H9 (cell line): ENCODE data around the gene PAK1. TPM values are rescaled to one million over a fixed set of nuclear protein-coding genes. Genes with fewer than 3 reads are reported as not detected.

Experiments
- DNase-seq: peaks from one replicate; pipeline ENCODE4 v3.0.0-alpha.2; 2017
- H2AFZ ChIP-seq: one replicate; pipeline ENCODE4 v1.6.1; 2013; ENCODE audit warnings: mild to moderate bottlenecking, low read length, control low read depth, moderate library complexity
- H2AK5ac ChIP-seq: 2 replicates; pipeline ENCODE4 v1.6.1; 2013; ENCODE audit warnings: low read length, control low read depth, mixed read lengths; ENCODE audit not compliant: insufficient read length
- H2BK120ac ChIP-seq: one replicate; pipeline ENCODE4 v1.6.1; 2013; ENCODE audit warnings: low read depth, mild to moderate bottlenecking, low read length, control low read depth, inconsistent platforms; ENCODE audit not compliant: poor library complexity, severe bottlenecking
- H2BK12ac ChIP-seq: 2 replicates; pipeline ENCODE4 v1.6.1; 2013; ENCODE audit warnings: low read length, control low read depth, mixed read lengths, low read depth; ENCODE audit not compliant: insufficient read length
- H2BK15ac ChIP-seq: 2 replicates; pipeline ENCODE4 v1.6.1; 2013; ENCODE audit warnings: low read depth, low read length, control low read depth
- H2BK20ac ChIP-seq: one replicate; pipeline ENCODE4 v1.6.1; 2013; ENCODE audit warnings: low read depth, mild to moderate bottlenecking, low read length, control low read depth, inconsistent platforms; ENCODE audit not compliant: poor library complexity, severe bottlenecking
- H2BK5ac ChIP-seq: 2 replicates; pipeline ENCODE4 v1.6.1; 2013; ENCODE audit warnings: low read length, control low read depth, mixed read lengths; ENCODE audit not compliant: insufficient read length
- H3K14ac ChIP-seq: 2 replicates; pipeline ENCODE4 v1.6.1; 2013; ENCODE audit warnings: low read length, control low read depth; ENCODE audit not compliant: insufficient read depth
- H3K18ac ChIP-seq: 2 replicates; pipeline ENCODE4 v1.6.1; 2013; ENCODE audit warnings: low read depth, mild to moderate bottlenecking, mixed read lengths, low read length, control low read depth; ENCODE audit not compliant: insufficient read length
- H3K23ac ChIP-seq: 2 replicates; pipeline ENCODE4 v1.6.1; 2013; ENCODE audit warnings: low read length, control low read depth, mixed read lengths, low read depth; ENCODE audit not compliant: insufficient read length
- H3K23me2 ChIP-seq: 2 replicates; pipeline ENCODE4 v1.6.1; 2013; ENCODE audit warnings: low read depth, mild to moderate bottlenecking, mixed read lengths, low read length, control low read depth; ENCODE audit not compliant: insufficient read length, poor library complexity, severe bottlenecking
- H3K27ac ChIP-seq: 2 replicates; pipeline ENCODE4 v1.5.1; 2013; ENCODE audit warnings: low read length, control low read depth, mixed read lengths, low read depth; ENCODE audit not compliant: insufficient read length
- H3K27me3 ChIP-seq: 2 replicates; pipeline ENCODE4 v1.6.1; 2013; ENCODE audit warnings: low read length, control low read depth, inconsistent platforms; ENCODE audit not compliant: insufficient read depth
- H3K4ac ChIP-seq: 2 replicates; pipeline ENCODE4 v1.6.1; 2013; ENCODE audit warnings: low read depth, mild to moderate bottlenecking, control low read depth, inconsistent platforms, low read length, moderate library complexity
- H3K4me1 ChIP-seq: 2 replicates; pipeline ENCODE4 v1.6.1; 2013; ENCODE audit warnings: low read length, control low read depth, inconsistent platforms; ENCODE audit not compliant: insufficient read depth
- H3K4me2 ChIP-seq: 2 replicates; pipeline ENCODE4 v1.6.1; 2013; ENCODE audit warnings: low read length, control low read depth, mixed read lengths; ENCODE audit not compliant: insufficient read length, insufficient read depth
- H3K56ac ChIP-seq: 2 replicates; pipeline ENCODE4 v1.6.1; 2013; ENCODE audit warnings: low read depth, mild to moderate bottlenecking, mixed read lengths, low read length, control low read depth; ENCODE audit not compliant: insufficient read length
- H3K79me1 ChIP-seq: 2 replicates; pipeline ENCODE4 v1.6.1; 2013; ENCODE audit warnings: low read depth, mild to moderate bottlenecking, moderate library complexity, low read length, control low read depth, inconsistent platforms; ENCODE audit not compliant: insufficient read depth, poor library complexity, severe bottlenecking
- H3K79me2 ChIP-seq: 2 replicates; pipeline ENCODE4 v1.6.1; 2013; ENCODE audit warnings: low read length, control low read depth, inconsistent platforms; ENCODE audit not compliant: insufficient read depth
- H3K9ac ChIP-seq: 2 replicates; pipeline ENCODE4 v1.6.1; 2013; ENCODE audit warnings: low read length, control low read depth, mixed read lengths; ENCODE audit not compliant: insufficient read length; ENCODE audit errors: extremely low read depth
- H3K9me3 ChIP-seq: one replicate; pipeline ENCODE4 v1.6.1; 2013; ENCODE audit warnings: low read depth, low read length, inconsistent platforms; ENCODE audit not compliant: control insufficient read depth
- H3T11ph ChIP-seq: one replicate; pipeline ENCODE4 v1.6.1; 2013; ENCODE audit warnings: mild to moderate bottlenecking, low read length, control low read depth, inconsistent platforms
- H4K20me1 ChIP-seq: one replicate; pipeline ENCODE4 v1.6.1; 2013; ENCODE audit not compliant: control insufficient read depth, insufficient read length, insufficient read depth
- H4K5ac ChIP-seq: 2 replicates; pipeline ENCODE4 v1.6.1; 2013; ENCODE audit warnings: low read depth, mild to moderate bottlenecking, mixed read lengths, low read length, control low read depth; ENCODE audit not compliant: insufficient read length
- H4K8ac ChIP-seq: replicated peaks from 2 replicates; pipeline ENCODE4 v1.6.1; 2013; ENCODE audit warnings: low read length, control low read depth, mixed read lengths, low read depth; ENCODE audit not compliant: insufficient read length
- H4K91ac ChIP-seq: 2 replicates; pipeline ENCODE4 v1.6.1; 2013; ENCODE audit warnings: low read depth, mild to moderate bottlenecking, moderate library complexity, mixed read lengths, low read length, control low read depth; ENCODE audit not compliant: insufficient read length
- H3K27ac Mint-ChIP-seq, 3 experiments: 2 replicates in 2 of 3; 3 replicates in 1 of 3; pipeline ENCODE4 v1.8.0; 2020 to 2021; ENCODE audit warnings: mixed read lengths in 3 of 3, mild to moderate bottlenecking in 1 of 3, moderate library complexity in 1 of 3
- H3K27me3 Mint-ChIP-seq: 2 replicates; pipeline ENCODE4 v1.8.0; 2021; ENCODE audit warnings: low read depth, mild to moderate bottlenecking, moderate library complexity, mixed read lengths
- H3K36me3 Mint-ChIP-seq, 3 experiments: 2 replicates in 2 of 3; 3 replicates in 1 of 3; pipeline ENCODE4 v1.8.0; 2020 to 2021; ENCODE audit warnings: low read depth in 3 of 3, mixed read lengths in 3 of 3; ENCODE audit not compliant: insufficient read depth in 1 of 3
- H3K4me1 Mint-ChIP-seq, 2 experiments: 2 replicates each; pipeline ENCODE4 v1.8.0; 2020; ENCODE audit warnings: mixed read lengths in 2 of 2
- H3K4me3 Mint-ChIP-seq, 2 experiments: 2 replicates in 1 of 2; 3 replicates in 1 of 2; pipeline ENCODE4 v1.8.0; 2020 to 2021; ENCODE audit warnings: mild to moderate bottlenecking in 2 of 2, mixed read lengths in 2 of 2, moderate library complexity in 1 of 2
- H3K9me3 Mint-ChIP-seq, 2 experiments: 2 replicates in 1 of 2; 3 replicates in 1 of 2; pipeline ENCODE4 v1.8.0; 2020; ENCODE audit warnings: mild to moderate bottlenecking in 2 of 2, mixed read lengths in 2 of 2, moderate library complexity in 1 of 2
- CTCF ChIP-seq: fragments of 200-600 bp; sonication (generic); conservative IDR thresholded peaks from 3 replicates; pipeline ENCODE4 v1.8.0; 2021; ENCODE audit warnings: antibody characterized with exemption, mild to moderate bottlenecking
- WGBS: extraction: QIAGEN DNeasy Blood & Tissue Kit; methylation state at CpG from one replicate; pipeline ENCODE4 v1.1.7; 2013; ENCODE audit warnings: missing lambda C conversion rate, low lambda C conversion rate, mixed read lengths; ENCODE audit not compliant: insufficient read length; ENCODE audit errors: extremely low coverage; 5-methylcytosine and 5-hydroxymethylcytosine counted together
- total RNA-seq: library from RNA; stranded (reverse); gene quantifications from 2 replicates; pipeline ENCODE4 v1.2.1, GENCODE V29; 2021

PAK1 gene
- total RNA-seq, 1 experiment from 2014 or later: 122 TPM

GRCh38 chr11:77446911-77447629, 26.8 kb downstream of the PAK1 start:
- Histone ChIP-seq H4K20me1 (no peaks in the 10 kb centered on the region), H4K8ac (no peak overlapping the region), H3K27ac (no peak overlapping the region), H3K9me3 (no peaks in the 10 kb centered on the region), H2AK5ac (no peak overlapping the region), H2BK15ac (no peak overlapping the region), H3K23me2 (no peaks in the 10 kb centered on the region), H3K27me3 (no peaks in the 10 kb centered on the region), H3K14ac (no peak overlapping the region), H2BK20ac (no peak overlapping the region), H3K79me1 (peaks cover 7% of the 10 kb centered on the region), H2BK12ac (no peak overlapping the region), H3K79me2 (peaks cover 17% of the 10 kb centered on the region; the same call in 1 of the 2 replicates), H3K4me1 (peaks cover 9% of the 10 kb centered on the region; the same call in 1 of the 2 replicates), H3K4me2 (no peak overlapping the region), H3K18ac (no peak overlapping the region), H4K91ac (no peak overlapping the region), H3T11ph (no peak overlapping the region), H3K56ac (no peak overlapping the region), H2BK5ac (no peak overlapping the region), H2BK120ac (no peak overlapping the region), H3K4ac (no peak overlapping the region), H4K5ac (no peak overlapping the region), H3K9ac (no peak overlapping the region), H2AFZ (no peak overlapping the region), H3K23ac (no peak overlapping the region)
- peaks cover 57 to 61% of the 10 kb centered on the region in 2 experiments for H3K4me1 Mint-ChIP-seq
- no CpG with 5 or more reads among the region's 8 CpGs for WGBS
- H3K9me3 Mint-ChIP-seq: no peaks in the 10 kb centered on the region
- H3K27ac Mint-ChIP-seq: peak overlapping the region; percentile 6 to 48 (median 24); a peak in 6 of 7 replicates
- DNase-seq: no peak
- TF ChIP-seq CTCF: no peak
- H3K36me3 Mint-ChIP-seq: peaks cover 0 to 2% (median 2%) of the 10 kb centered on the region in 3 experiments; a peak in 3 of 7 replicates
- no peaks in the 10 kb centered on the region for H3K27me3 Mint-ChIP-seq
- no peak overlapping the region for H3K4me3 Mint-ChIP-seq
